GM12878 (cell line): ENCODE results near the gene TBXAS1. TPM values are rescaled to one million over a fixed set of nuclear protein-coding genes. Genes with fewer than 3 reads are reported as not detected.

Experiments
- ATAC-seq: fragments of 200-7000 bp; cut with Tn5 transposase; 3 replicates; pipeline ENCODE4 v1.9.1; 2020; ENCODE audit warnings: mild to moderate bottlenecking, moderate library complexity
- BruUV-seq: library from RNA; stranded (reverse); fragments of 400-500 nt; replicated peaks from 2 replicates; lab custom pipeline; 2021; lab: Mats Ljungman, UMichigan
- CTCF ChIA-PET: fragments of 300-600 bp; sonication (Branson Sonifier 250); formaldehyde crosslinking; extraction: SDS; loops from one replicate; lab custom pipeline; 2021; ENCODE audit warnings: inconsistent platforms; lab: Yijun Ruan, JAX
- POLR2A ChIA-PET: fragments of 350-600 bp; formaldehyde crosslinking; extraction: SDS; loops from one replicate; lab custom pipeline; 2021; ENCODE audit warnings: inconsistent platforms; lab: Charles Lee
- RAD21 ChIA-PET: fragments of 300-600 bp; sonication (Branson Sonifier 250); formaldehyde crosslinking; loops from one replicate; lab custom pipeline; 2023; ENCODE audit warnings: antibody characterized with exemption; ENCODE audit not compliant: unreplicated experiment; lab: Charles Lee
- SMC1A ChIA-PET: fragments of 300-600 bp; sonication (Branson Sonifier 250); formaldehyde crosslinking; loops from one replicate; lab custom pipeline; 2023; ENCODE audit not compliant: unreplicated experiment, uncharacterized antibody; lab: Charles Lee
- DNase-seq: peaks from one replicate; pipeline ENCODE4 v3.0.0-alpha.2; 2011; ENCODE audit warnings: low read depth, low spot score
- FAIRE-seq: peaks from 3 replicates; lab custom pipeline; 2011; peaks lifted over from hg19 to GRCh38; lab: Jason Lieb, UNC
- H2AFZ ChIP-seq: 2 replicates; pipeline ENCODE4 v1.6.0; 2011; ENCODE audit warnings: low read depth, low read length, control low read depth; ENCODE audit not compliant: control insufficient read depth
- H3K27ac ChIP-seq: 2 replicates; pipeline ENCODE4 v1.5.1; 2011; ENCODE audit warnings: control low read depth; ENCODE audit not compliant: control insufficient read depth, insufficient read depth
- H3K27me3 ChIP-seq, 2 experiments: replicated peaks in 1 of 2; 2 replicates each; pipeline versions ENCODE4 v1.6.0 to v1.6.1; 2011; ENCODE audit warnings: low read length in 1 of 2; ENCODE audit not compliant: control insufficient read depth in 2 of 2, insufficient read depth in 2 of 2
- H3K36me3 ChIP-seq, 2 experiments: 2 replicates each; pipeline ENCODE4 v1.5.1; 2011; ENCODE audit warnings: low read length in 1 of 2; ENCODE audit not compliant: control insufficient read depth in 2 of 2, insufficient read depth in 2 of 2
- H3K4me1 ChIP-seq: 2 replicates; pipeline ENCODE4 v1.6.1; 2011; ENCODE audit warnings: mild to moderate bottlenecking, low read length, moderate library complexity, mixed read lengths; ENCODE audit not compliant: control insufficient read depth, insufficient read depth
- H3K4me2 ChIP-seq: 2 replicates; pipeline ENCODE4 v1.6.0; 2011; ENCODE audit warnings: control low read depth; ENCODE audit not compliant: control insufficient read depth, insufficient read depth
- H3K4me3 ChIP-seq: fragments of 200-600 bp; sonication (generic); 2 replicates; pipeline ENCODE4 v1.5.1; 2016
- H3K79me2 ChIP-seq: 2 replicates; pipeline ENCODE4 v1.6.0; 2011; ENCODE audit warnings: low read length; ENCODE audit not compliant: control insufficient read depth, insufficient read depth
- H3K9ac ChIP-seq: 2 replicates; pipeline ENCODE4 v1.8.0; 2011; ENCODE audit warnings: low read length, control low read depth, mixed read lengths; ENCODE audit not compliant: control insufficient read depth, insufficient read depth
- H3K9me3 ChIP-seq: replicated peaks from 3 replicates; pipeline ENCODE4 v1.5.1; 2011; ENCODE audit warnings: mild to moderate bottlenecking, low read length; ENCODE audit not compliant: control insufficient read depth, insufficient read depth
- H4K20me1 ChIP-seq: 2 replicates; pipeline ENCODE4 v1.6.0; 2011; ENCODE audit not compliant: control insufficient read depth, insufficient read depth
- BCLAF1 ChIP-seq: fragments of 450-650 bp; IDR thresholded peaks from 2 replicates; pipeline ENCODE4 v1.6.1; 2017; ENCODE audit warnings: antibody characterized with exemption, mild to moderate bottlenecking, moderate library complexity
- CBX3 ChIP-seq: fragments of 200-600 bp; sonication (generic); IDR thresholded peaks from 2 replicates; pipeline ENCODE4 v1.6.1; 2016; ENCODE audit warnings: low read depth, borderline replicate concordance
- CHD4 ChIP-seq: fragments of 200-600 bp; sonication (generic); IDR thresholded peaks from 2 replicates; pipeline ENCODE4 v1.6.1; 2016; ENCODE audit warnings: mild to moderate bottlenecking
- CREB1 ChIP-seq: IDR thresholded peaks from 2 replicates; pipeline ENCODE4 v1.6.1; 2012; ENCODE audit warnings: low read depth, mild to moderate bottlenecking, inconsistent platforms
- ELK1 ChIP-seq: IDR thresholded peaks from 2 replicates; pipeline ENCODE4 v1.6.1; 2012; ENCODE audit warnings: low read depth, low read length, improper control_type of control experiment
- EZH2 ChIP-seq: IDR thresholded peaks from 2 replicates; pipeline ENCODE4 v1.6.1; 2012; ENCODE audit warnings: low read depth, mild to moderate bottlenecking, control low read depth, inconsistent platforms, low read length, borderline replicate concordance; ENCODE audit not compliant: control insufficient read depth
- IRF4 ChIP-seq: IDR thresholded peaks from 2 replicates; pipeline ENCODE4 v1.6.1; 2011; ENCODE audit warnings: low read depth, low read length
- MLLT1 ChIP-seq: fragments of 450-650 bp; IDR thresholded peaks from 2 replicates; pipeline ENCODE4 v1.6.1; 2016; ENCODE audit warnings: mild to moderate bottlenecking
- NBN ChIP-seq: fragments of 450-650 bp; IDR thresholded peaks from 2 replicates; pipeline ENCODE4 v1.6.1; 2016
- NR2C1 ChIP-seq: fragments of 450-650 bp; IDR thresholded peaks from 2 replicates; pipeline ENCODE4 v1.6.1; 2017; ENCODE audit warnings: antibody characterized with exemption, mild to moderate bottlenecking, moderate library complexity
- PAX5 ChIP-seq: IDR thresholded peaks from 2 replicates; pipeline ENCODE4 v1.6.1; 2011; ENCODE audit warnings: low read depth, low read length, borderline replicate concordance
- SMARCA5 ChIP-seq: fragments of 450-650 bp; IDR thresholded peaks from 2 replicates; pipeline ENCODE4 v1.6.1; 2017; ENCODE audit warnings: mild to moderate bottlenecking
- SMC3 ChIP-seq: IDR thresholded peaks from 2 replicates; pipeline ENCODE4 v1.6.1; 2011; ENCODE audit warnings: low read length, improper control_type of control experiment, borderline replicate concordance
- ZBTB40 ChIP-seq: fragments of 450-650 bp; IDR thresholded peaks from 2 replicates; pipeline ENCODE4 v1.6.1; 2016; ENCODE audit warnings: mild to moderate bottlenecking, moderate library complexity, borderline replicate concordance
- ZNF217 ChIP-seq: fragments of 450-650 bp; IDR thresholded peaks from 2 replicates; pipeline ENCODE4 v1.6.1; 2017; ENCODE audit warnings: antibody characterized with exemption, mild to moderate bottlenecking
- WGBS: methylation state at CpG from one replicate; pipeline ENCODE4 v1.1.6; 2016; ENCODE audit warnings: low lambda C conversion rate; ENCODE audit not compliant: insufficient replicate concordance, insufficient coverage; ENCODE audit errors: missing lambda C conversion rate; 5-methylcytosine and 5-hydroxymethylcytosine counted together
- in situ Hi-C: fragments of 300-500 bp; cut with MboI; formaldehyde crosslinking; loops from 9 replicates; pipeline ENCODE4 v1.14.3; 2018; ENCODE audit warnings: mixed read lengths
- intact Hi-C: fragments of 100-400 bp; cut with micrococcal nuclease; formaldehyde crosslinking; loops from one replicate; pipeline ENCODE4 v1.14.2; 2022; ENCODE audit not compliant: unreplicated experiment
- polyA plus RNA-seq, 11 experiments: library from polyadenylated mRNA; depleted of rRNA in 4 of 11; unstranded in 6 of 11; stranded (reverse) in 5 of 11; fragments of >200 nt; fragmentation: Nextera tagmentation in 4 of 11; fragmentation: Illumina TruSeq in 1 of 11; extraction: Ambion mirVana in 4 of 11; extraction: Trizol in 1 of 11; gene quantifications; 1 replicate in 1 of 11; 2 replicates in 10 of 11; pipeline versions ENCODE4 v1.2.1 to v1.2.3, GENCODE V29; 2011 to 2016; ENCODE audit warnings: inconsistent platforms in 2 of 11, missing spikeins in 2 of 11, low read depth in 1 of 11
- total RNA-seq, 4 experiments: library from RNA; depleted of rRNA in 3 of 4; stranded (reverse); fragments of >200 nt in 3 of 4; fragmentation: Illumina TruSeq in 1 of 4; extraction: Trizol in 1 of 4; gene quantifications; 2 replicates each; pipeline versions ENCODE4 v1.2.1 to v1.2.3, GENCODE V29; 2013 to 2021

The TBXAS1 gene
- total and polyA plus RNA-seq, 10 of the 15 experiments (the other 5 are each of a cell fraction or from before 2014, with no cell fraction given), result 1.5 to 32.7 (median 16.3) TPM

GRCh38 chr7:139798221-139798620, 30.8 kb upstream of the TBXAS1 start:
- ChIA-PET CTCF (no interaction called here), SMC1A (interaction anchor here (0.7 to 1.4 kb wide), 4 partner anchors 20 to 156 kb away, joined by 3 to 4 read pairs (median 4); no protein-coding TSS in a partner anchor), RAD21 (interaction anchor here (0.6 to 1.3 kb wide), 2 partner anchors 152 to 308 kb away, joined by 3 to 6 read pairs; no protein-coding TSS in a partner anchor), POLR2A (interaction anchor here (1.4 kb wide), 1 partner anchor 15 kb away, joined by 4 read pairs; no protein-coding TSS in a partner anchor)
- Histone ChIP-seq H3K79me2 (no peaks in the 10 kb centered on the region), H4K20me1 (no peaks in the 10 kb centered on the region), H3K9me3 (no peaks in the 10 kb centered on the region; the same call in 2 of the 3 replicates), H3K4me1 (peaks cover 20% of the 10 kb centered on the region), H3K27ac (no peak overlapping the region), H2AFZ (peak overlapping the region; percentile 53), H3K4me2 (peak overlapping the region; percentile 26), H3K27me3 (no peaks in the 10 kb centered on the region), H3K36me3 (no peaks in the 10 kb centered on the region), H3K9ac (no peak overlapping the region), H3K4me3 (no peak overlapping the region)
- FAIRE-seq (peak; percentile 95), ATAC-seq (peak; percentile 84), DNase-seq (peak; percentile 39)
- WGBS, result 4% methylated on average over 9 of the region's 10 CpGs
- in situ Hi-C loops, result no loop called here
- no TSS peak for BruUV-seq
- intact Hi-C loops, result no loop called here
- TF ChIP-seq IRF4 (no peak), SMC3 (no peak), ZBTB40 (no peak), CHD4 (no peak), NBN (no peak), CBX3 (no peak), ELK1 (no peak), SMARCA5 (no peak), BCLAF1 (no peak), PAX5 (no peak), EZH2 (no peak), ZNF217 (no peak), CREB1 (no peak), MLLT1 (peak; percentile 44; the same call in 1 of the 2 replicates), NR2C1 (no peak)
